OCI-LY7 (cell line): ENCODE measurements around the gene ZNF578. TPM values are rescaled to one million over a fixed set of nuclear protein-coding genes. Genes with fewer than 3 reads are reported as not detected.
A peak's percentile ranks its signal among the peaks of the same experiment; 100 is the strongest.
"Not testable (repeated sequence)": the region's sequence is repeated elsewhere in the genome, so short reads cannot be mapped to it uniquely, and the experiment has no call there.

ENCODE experiments used
- BruUV-seq: library from RNA; stranded (reverse); fragments of 400-500 nt; replicated peaks from 2 replicates; lab custom pipeline; 2021; lab: Mats Ljungman, UMichigan
- CTCF ChIA-PET: fragments of 300-600 bp; sonication (Branson Sonifier 250); formaldehyde crosslinking; loops from one replicate; lab custom pipeline; 2022; ENCODE audit warnings: antibody characterized with exemption; ENCODE audit not compliant: unreplicated experiment; lab: Charles Lee
- POLR2A ChIA-PET: fragments of 300-600 bp; sonication (Branson Sonifier 250); formaldehyde crosslinking; loops from one replicate; lab custom pipeline; 2022; ENCODE audit warnings: antibody characterized with exemption; lab: Charles Lee
- DNase-seq: peaks from one replicate; pipeline ENCODE4 v3.0.0-alpha.2; 2015; ENCODE audit warnings: low spot score
- H2AFZ ChIP-seq: fragments of 200-600 bp; sonication (generic), shearing (Covaris generic); 2 replicates; pipeline ENCODE4 v1.6.1; 2014; ENCODE audit warnings: mild to moderate bottlenecking, antibody characterized with exemption, low read length, moderate library complexity
- H3K27ac ChIP-seq: fragments of 200-600 bp; sonication (generic); 2 replicates; pipeline ENCODE4 v1.5.1; 2014; ENCODE audit warnings: mixed run types, low read depth, mild to moderate bottlenecking, moderate library complexity, low read length, inconsistent platforms; ENCODE audit not compliant: poor library complexity, severe bottlenecking
- H3K36me3 ChIP-seq: fragments of 200-600 bp; sonication (generic); 2 replicates; pipeline ENCODE4 v1.6.1; 2014; ENCODE audit warnings: mild to moderate bottlenecking, antibody characterized with exemption, low read length, moderate library complexity, mixed read lengths; ENCODE audit not compliant: insufficient read depth
- H3K4me1 ChIP-seq: fragments of 200-600 bp; sonication (generic); 2 replicates; pipeline ENCODE4 v1.5.1; 2014; ENCODE audit warnings: mild to moderate bottlenecking, low read length; ENCODE audit not compliant: insufficient read depth, poor library complexity, severe bottlenecking
- H3K4me2 ChIP-seq: fragments of 200-600 bp; sonication (generic); 2 replicates; pipeline ENCODE4 v1.6.1; 2014; ENCODE audit warnings: mild to moderate bottlenecking, low read length
- H3K4me3 ChIP-seq: fragments of 200-600 bp; sonication (generic); 2 replicates; pipeline ENCODE4 v1.5.1; 2014; ENCODE audit warnings: mild to moderate bottlenecking, low read depth, low read length; ENCODE audit not compliant: poor library complexity, severe bottlenecking
- H3K79me2 ChIP-seq: fragments of 200-600 bp; sonication (generic); 2 replicates; pipeline ENCODE4 v1.6.1; 2016; ENCODE audit warnings: low read depth, mild to moderate bottlenecking, low read length, moderate library complexity, mixed read lengths; ENCODE audit not compliant: insufficient read depth
- H3K9me2 ChIP-seq: fragments of 200-600 bp; sonication (generic); 2 replicates; pipeline ENCODE4 v1.6.1; 2016; ENCODE audit warnings: mild to moderate bottlenecking, low read length, mixed read lengths; ENCODE audit not compliant: insufficient read depth
- H3K9me3 ChIP-seq: fragments of 200-600 bp; sonication (generic); 2 replicates; pipeline ENCODE4 v1.6.1; 2014; ENCODE audit warnings: mild to moderate bottlenecking, mixed run types, low read length, mixed read lengths
- H4K20me1 ChIP-seq: fragments of 200-600 bp; sonication (generic); 2 replicates; pipeline ENCODE4 v1.6.1; 2014; ENCODE audit warnings: mild to moderate bottlenecking, antibody characterized with exemption, low read length, moderate library complexity, mixed read lengths; ENCODE audit not compliant: insufficient read depth
- EZH2phosphoT487 ChIP-seq: fragments of 200-600 bp; sonication (generic); IDR thresholded peaks from 2 replicates; pipeline ENCODE4 v1.6.1; 2018; ENCODE audit warnings: low read depth, borderline replicate concordance, mild to moderate bottlenecking, mixed run types, antibody characterized with exemption, low read length, moderate library complexity, mixed read lengths
- intact Hi-C: fragments of 100-400 bp; cut with micrococcal nuclease; formaldehyde crosslinking; loops from one replicate; pipeline ENCODE4 v1.10.0; 2022; ENCODE audit not compliant: unreplicated experiment
- total RNA-seq, 2 experiments: library from RNA; depleted of rRNA in 1 of 2; stranded (reverse); fragments of >200 nt in 1 of 2; shearing (Covaris generic) in 1 of 2; gene quantifications; 2 replicates each; pipeline ENCODE4 v1.2.3, GENCODE V29; 2014 to 2022
- TF ChIP-seq, protein P1 (sequence below): fragments of 200-600 bp; sonication (generic); conservative IDR thresholded peaks from 2 replicates; pipeline ENCODE4 v1.5.1; 2014; ENCODE audit warnings: mild to moderate bottlenecking, antibody characterized with exemption, low read length, moderate library complexity, mixed read lengths

ZNF578 gene
- total RNA-seq, 2 experiments from 2014 or later: not detected

DNA sequence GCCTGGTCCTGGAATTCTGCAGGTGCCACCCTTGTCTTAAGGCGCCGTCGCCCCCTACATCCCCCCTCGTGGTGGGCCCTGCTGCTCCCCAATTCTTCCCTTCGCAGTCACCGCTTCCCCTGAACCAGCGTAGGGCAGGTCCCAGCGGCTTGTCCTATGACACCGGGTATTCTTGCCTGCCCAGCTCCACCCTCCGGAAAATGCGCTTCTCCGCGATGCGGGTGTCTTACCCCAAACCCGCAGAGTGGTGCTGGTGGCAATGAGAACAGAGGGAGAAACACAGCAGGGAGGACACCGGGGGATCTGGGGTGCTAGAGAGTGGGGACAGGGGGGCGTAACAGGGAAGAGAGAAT lies 83.1 kb downstream of the ZNF578 start:
- Histone ChIP-seq H3K79me2 (peaks cover 63% of the 10 kb centered on the region), H3K27ac (peak overlapping the region; percentile 76), H4K20me1 (no peaks in the 10 kb centered on the region), H3K4me3 (peak overlapping the region; percentile 79), H3K9me2 (no peaks in the 10 kb centered on the region), H2AFZ (peak overlapping the region; percentile 63; the same call in 1 of the 2 replicates), H3K9me3 (0 out of 2 replicates have a peak, but pooled peaks cover 5% of the 10 kb centered on the region), H3K36me3 (peaks cover 57% of the 10 kb centered on the region), H3K4me1 (peaks cover 15% of the 10 kb centered on the region), H3K4me2 (peak overlapping the region; percentile 91)
- intact Hi-C loops: loop anchor here (5.0 kb wide), 1 partner anchor 36 kb away; the partner anchor contains the start of gene ZNF701
- POLR2A ChIA-PET: no interaction called here
- TF ChIP-seq EZH2phosphoT487: no peak
- TF ChIP-seq, protein P1, sequence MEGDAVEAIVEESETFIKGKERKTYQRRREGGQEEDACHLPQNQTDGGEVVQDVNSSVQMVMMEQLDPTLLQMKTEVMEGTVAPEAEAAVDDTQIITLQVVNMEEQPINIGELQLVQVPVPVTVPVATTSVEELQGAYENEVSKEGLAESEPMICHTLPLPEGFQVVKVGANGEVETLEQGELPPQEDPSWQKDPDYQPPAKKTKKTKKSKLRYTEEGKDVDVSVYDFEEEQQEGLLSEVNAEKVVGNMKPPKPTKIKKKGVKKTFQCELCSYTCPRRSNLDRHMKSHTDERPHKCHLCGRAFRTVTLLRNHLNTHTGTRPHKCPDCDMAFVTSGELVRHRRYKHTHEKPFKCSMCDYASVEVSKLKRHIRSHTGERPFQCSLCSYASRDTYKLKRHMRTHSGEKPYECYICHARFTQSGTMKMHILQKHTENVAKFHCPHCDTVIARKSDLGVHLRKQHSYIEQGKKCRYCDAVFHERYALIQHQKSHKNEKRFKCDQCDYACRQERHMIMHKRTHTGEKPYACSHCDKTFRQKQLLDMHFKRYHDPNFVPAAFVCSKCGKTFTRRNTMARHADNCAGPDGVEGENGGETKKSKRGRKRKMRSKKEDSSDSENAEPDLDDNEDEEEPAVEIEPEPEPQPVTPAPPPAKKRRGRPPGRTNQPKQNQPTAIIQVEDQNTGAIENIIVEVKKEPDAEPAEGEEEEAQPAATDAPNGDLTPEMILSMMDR: no peak
- CTCF ChIA-PET: no interaction called here
- DNase-seq: peak; percentile 21
- no TSS peak for BruUV-seq

DNA sequence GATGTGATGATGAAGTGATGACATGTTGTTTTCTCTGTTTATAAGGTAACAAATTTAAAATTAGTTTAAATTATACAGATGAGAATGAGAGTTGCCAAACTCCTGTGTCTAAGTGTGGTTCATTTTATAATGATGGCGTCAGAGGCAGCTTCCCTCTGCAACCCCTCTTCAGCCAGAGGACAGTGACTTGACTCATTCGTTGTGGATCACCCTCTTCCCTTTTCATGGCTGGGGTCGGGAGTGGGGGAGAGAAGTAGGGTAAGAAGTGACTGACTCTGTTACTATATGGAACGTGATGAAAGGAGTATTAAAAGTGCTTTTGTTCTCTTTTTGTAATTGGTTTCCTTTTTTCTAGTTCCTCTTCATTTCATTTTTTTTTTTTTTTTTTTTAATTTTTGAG lies 85.5 kb downstream of the ZNF578 start:
- H3K9me3 ChIP-seq, CTCF ChIA-PET, H4K20me1 ChIP-seq, H3K4me2 ChIP-seq, H3K27ac ChIP-seq, H3K9me2 ChIP-seq, H3K4me3 ChIP-seq, POLR2A ChIA-PET, DNase-seq, H2AFZ ChIP-seq, BruUV-seq: not testable (repeated sequence)
- peaks cover 58% of the 10 kb centered on the region; the same call in 1 of the 2 replicates for H3K79me2 ChIP-seq
- peaks cover 57% of the 10 kb centered on the region for H3K36me3 ChIP-seq
- intact Hi-C loops: loop anchor here (5.0 kb wide), 1 partner anchor 33 kb away; the partner anchor contains the start of gene ZNF701
- peaks cover 15% of the 10 kb centered on the region for H3K4me1 ChIP-seq

DNA sequence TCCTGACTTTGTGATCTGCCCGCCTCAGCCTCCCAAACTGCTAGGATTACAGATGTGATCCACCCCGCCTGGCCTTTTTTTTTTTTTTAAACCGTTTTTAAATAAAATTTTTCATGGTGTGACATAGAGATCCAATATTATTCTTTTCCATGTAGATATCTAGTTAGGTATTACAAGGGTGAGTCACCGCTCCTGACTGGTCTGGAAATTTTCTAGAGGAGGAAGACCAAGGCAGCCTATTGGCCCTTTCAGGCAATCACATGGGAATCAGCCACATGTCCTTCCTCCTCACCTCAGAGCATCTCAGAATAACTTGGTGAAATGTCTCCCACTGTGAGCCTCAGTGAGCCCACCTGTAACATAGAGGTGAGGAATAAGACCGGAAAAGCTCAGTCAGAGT lies 87.8 kb downstream of the ZNF578 start:
- CTCF ChIA-PET: not testable (repeated sequence)
- peaks cover 11% of the 10 kb centered on the region for H3K4me1 ChIP-seq

DNA sequence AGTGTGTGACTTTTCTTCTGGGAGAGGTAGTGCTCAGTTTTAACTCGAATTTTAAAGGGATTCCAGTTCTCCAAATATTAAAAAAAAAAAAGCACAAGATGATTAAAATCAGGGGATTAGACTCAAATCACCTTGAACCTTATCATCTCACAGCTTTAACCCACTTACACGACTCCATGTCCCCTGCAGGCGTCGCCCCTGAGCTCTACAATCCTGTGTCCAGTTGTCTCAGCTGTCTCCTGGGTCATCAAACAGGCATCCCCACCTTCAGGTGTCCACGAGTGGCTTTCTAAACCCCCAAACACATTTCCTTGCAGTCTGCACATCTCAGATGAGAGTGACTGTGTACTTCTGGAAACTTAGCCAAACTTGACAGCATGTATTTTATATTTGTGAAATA lies 88.3 kb downstream of the ZNF578 start:
- POLR2A ChIA-PET: no interaction called here
- Histone ChIP-seq H3K9me2 (no peaks in the 10 kb centered on the region), H3K9me3 (0 out of 2 replicates have a peak, but pooled peaks cover 5% of the 10 kb centered on the region), H4K20me1 (no peaks in the 10 kb centered on the region), H3K79me2 (peaks cover 53% of the 10 kb centered on the region; the same call in 1 of the 2 replicates), H3K36me3 (peaks cover 77% of the 10 kb centered on the region), H3K4me1 (peaks cover 8% of the 10 kb centered on the region), H3K4me2 (no peak overlapping the region), H3K27ac (no peak overlapping the region), H3K4me3 (no peak overlapping the region), H2AFZ (no peak overlapping the region)
- no peak for TF ChIP-seq EZH2phosphoT487
- TF ChIP-seq, protein P1: no peak
- no peak for DNase-seq
- CTCF ChIA-PET: no interaction called here
- intact Hi-C loops: no loop called here
- BruUV-seq: no TSS peak

More for the DNA sequence above, 87.8 kb downstream of the ZNF578 start:
- H4K20me1 ChIP-seq, H3K9me3 ChIP-seq, BruUV-seq, DNase-seq, H3K27ac ChIP-seq, H2AFZ ChIP-seq, H3K9me2 ChIP-seq, intact Hi-C loops, H3K4me2 ChIP-seq, H3K4me3 ChIP-seq, POLR2A ChIA-PET: not testable (repeated sequence)
- Histone ChIP-seq H3K79me2 (peaks cover 57% of the 10 kb centered on the region; the same call in 1 of the 2 replicates), H3K36me3 (peaks cover 73% of the 10 kb centered on the region)

DNA sequence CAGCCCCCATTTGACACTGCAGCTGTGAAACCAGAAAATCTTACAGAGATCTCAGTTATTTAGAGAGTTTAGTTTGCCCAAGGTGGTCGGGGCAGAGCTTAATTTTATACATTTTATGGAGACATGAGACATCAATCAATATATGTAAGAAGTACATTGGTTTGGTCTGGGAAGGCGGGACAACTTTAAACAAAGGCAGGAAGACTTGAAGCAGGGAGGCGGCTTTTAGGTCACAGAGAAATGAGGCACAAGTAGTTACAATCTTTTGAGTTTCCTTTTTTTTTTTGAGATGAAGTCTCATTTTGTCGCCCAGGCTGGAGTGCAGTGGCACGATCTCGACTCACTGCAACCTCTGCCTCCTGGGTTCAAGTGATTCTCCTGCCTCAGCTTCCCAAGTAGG lies 89.2 kb downstream of the ZNF578 start:
- H3K4me1 ChIP-seq, BruUV-seq, H3K9me3 ChIP-seq, H3K27ac ChIP-seq, intact Hi-C loops, DNase-seq, CTCF ChIA-PET, H3K9me2 ChIP-seq, H4K20me1 ChIP-seq, H3K4me3 ChIP-seq, H3K4me2 ChIP-seq, H2AFZ ChIP-seq: not testable (repeated sequence)
- Histone ChIP-seq H3K79me2 (peaks cover 44% of the 10 kb centered on the region; the same call in 1 of the 2 replicates), H3K36me3 (peaks cover 87% of the 10 kb centered on the region)
- POLR2A ChIA-PET: interaction anchor here (0.6 kb wide), 1 partner anchor 25 kb away, joined by 4 read pairs; no protein-coding TSS in a partner anchor
